Endometrial microvascular endothelial cells (primary cell): Measurements from ENCODE around the gene CELA2B. TPM values are rescaled to one million over a fixed set of nuclear protein-coding genes. Genes with fewer than 3 reads are reported as not detected.
"Not testable (repeated sequence)": the region's sequence is repeated elsewhere in the genome, so short reads cannot be mapped to it uniquely, and the experiment has no call there.

Experiments used
- in situ Hi-C: cut with HindIII; loops from 2 replicates; pipeline ENCODE4 v1.10.0; 2017; ENCODE audit warnings: low sequenced_read_pairs, low pct_unique_long_range_greater_than_20kb; ENCODE audit errors: inconsistent ontology term
- total RNA-seq: library from RNA; depleted of rRNA; stranded (reverse); fragments of >200 nt; gene quantifications from one replicate; pipeline ENCODE4 v1.2.3, GENCODE V29; 2015; ENCODE audit errors: inconsistent ontology term

CELA2B gene
- total RNA-seq: not detected

- in situ Hi-C loops: no loop called here
Measured at GRCh38 chr1:15475752-15476314, at the start of gene CELA2B. CELA2B (plus strand) TSS chr1:15476104; CDS start chr1:15476126, 22 bp downstream.

DNA sequence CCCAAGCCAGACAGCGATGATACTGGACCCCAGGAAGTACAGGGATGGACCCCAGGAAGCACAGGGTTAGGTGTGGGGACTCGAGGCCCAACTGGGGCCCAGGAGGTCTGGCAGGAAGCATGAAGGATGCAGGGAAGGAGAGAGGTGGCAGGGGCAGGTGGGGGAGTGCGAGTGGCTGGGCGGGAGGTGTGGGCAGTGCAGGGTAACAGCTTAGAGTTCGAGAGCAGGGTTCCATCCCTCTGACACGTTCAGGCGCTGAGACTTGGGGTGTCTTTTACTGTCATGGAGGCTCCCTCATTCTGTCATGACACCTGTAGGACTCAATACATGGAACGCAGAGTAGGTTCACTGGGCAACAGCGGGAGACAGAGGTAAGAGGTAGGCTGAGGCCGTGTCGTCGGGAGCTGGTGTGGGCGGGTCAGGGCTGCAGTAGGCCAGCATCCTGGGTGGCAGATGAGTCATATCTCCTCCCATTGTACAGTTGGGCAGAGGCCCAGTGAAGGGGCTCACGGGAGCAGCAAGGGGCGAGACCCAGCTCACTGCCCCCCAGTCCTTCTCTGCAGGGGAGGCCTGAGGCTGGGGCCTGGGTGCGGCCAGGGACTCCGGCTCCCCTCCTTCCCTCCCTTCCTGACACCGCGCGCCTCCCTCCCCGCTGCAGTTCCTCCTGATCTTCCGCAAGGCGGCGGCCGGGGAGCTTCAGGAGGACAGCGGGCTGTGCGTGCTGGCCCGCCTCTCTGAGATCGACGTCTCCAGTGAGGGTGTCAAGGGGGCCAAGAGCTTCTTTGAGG lies 49.2 kb upstream of the CELA2B start:
- in situ Hi-C loops: no loop called here

GRCh38 chr1:15427280-15427666 lies 48.6 kb upstream of the CELA2B start:
- in situ Hi-C loops: no loop called here

GRCh38 chr1:15428252-15428651 lies 47.7 kb upstream of the CELA2B start:
- in situ Hi-C loops: not testable (repeated sequence)

GRCh38 chr1:15428815-15429435 lies 47.0 kb upstream of the CELA2B start:
- in situ Hi-C loops: no loop called here

- in situ Hi-C loops: no loop called here
Measured at GRCh38 chr1:15429701-15430149, 46.2 kb upstream of the CELA2B start.

DNA sequence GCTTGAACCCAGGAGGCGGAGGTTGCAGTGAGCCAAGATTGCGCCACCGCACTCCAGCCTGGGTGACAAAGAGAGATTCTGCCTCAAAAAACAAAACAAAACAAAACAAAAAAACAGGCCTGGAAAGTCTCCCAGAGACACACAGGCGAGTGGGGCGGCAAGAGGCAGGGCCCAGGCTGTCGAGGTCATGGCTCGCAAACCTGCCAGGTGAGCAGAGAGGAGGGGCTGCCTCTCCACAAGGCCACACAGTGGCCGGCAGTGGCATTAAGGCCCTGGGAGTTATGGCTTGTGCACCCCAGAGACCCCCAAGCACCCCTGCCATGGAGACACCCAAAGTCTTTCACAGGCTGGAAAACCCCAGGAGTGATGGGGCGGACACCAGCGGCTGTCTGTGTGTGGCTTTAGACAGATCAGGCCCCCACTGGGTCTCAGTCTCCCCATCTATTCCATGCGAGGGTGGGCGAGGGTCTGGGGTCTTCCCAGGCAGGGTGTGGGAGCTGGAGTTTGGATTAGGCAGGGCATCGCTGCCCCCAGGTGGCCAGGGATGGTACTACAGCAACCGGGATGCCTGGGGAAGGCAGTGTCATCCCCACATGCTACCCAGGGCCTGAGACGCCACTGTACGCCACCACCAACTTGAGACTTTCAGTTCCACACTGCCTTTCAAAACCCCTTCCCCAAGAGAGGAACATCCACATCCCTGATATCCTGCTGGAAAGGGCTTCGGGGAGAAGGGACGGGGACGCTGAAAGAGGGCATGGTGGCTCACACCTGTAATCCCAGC lies 44.9 kb upstream of the CELA2B start:
- in situ Hi-C loops: no loop called here

GRCh38 chr1:15431571-15431948 lies 44.3 kb upstream of the CELA2B start:
- in situ Hi-C loops: no loop called here

DNA sequence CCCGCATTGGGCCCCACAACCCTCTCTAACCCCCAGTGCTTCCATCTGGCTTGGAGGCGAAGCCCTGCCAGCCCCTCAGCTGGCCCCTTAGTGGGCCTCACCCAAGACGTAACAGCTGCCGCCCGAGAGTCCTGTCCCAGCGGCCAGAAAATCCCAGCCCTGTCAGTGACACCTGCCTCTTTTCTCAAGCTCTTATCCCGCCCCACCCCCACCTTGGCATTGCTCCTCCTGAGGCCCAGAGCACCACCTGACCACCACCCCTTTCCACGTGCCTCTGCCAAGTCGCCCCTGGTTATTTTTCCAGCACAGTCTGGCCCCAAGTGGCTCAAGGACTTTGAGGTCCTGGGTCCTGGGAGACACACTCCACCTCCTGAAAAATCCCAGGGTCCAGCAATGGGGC lies 43.6 kb upstream of the CELA2B start:
- in situ Hi-C loops: no loop called here

DNA sequence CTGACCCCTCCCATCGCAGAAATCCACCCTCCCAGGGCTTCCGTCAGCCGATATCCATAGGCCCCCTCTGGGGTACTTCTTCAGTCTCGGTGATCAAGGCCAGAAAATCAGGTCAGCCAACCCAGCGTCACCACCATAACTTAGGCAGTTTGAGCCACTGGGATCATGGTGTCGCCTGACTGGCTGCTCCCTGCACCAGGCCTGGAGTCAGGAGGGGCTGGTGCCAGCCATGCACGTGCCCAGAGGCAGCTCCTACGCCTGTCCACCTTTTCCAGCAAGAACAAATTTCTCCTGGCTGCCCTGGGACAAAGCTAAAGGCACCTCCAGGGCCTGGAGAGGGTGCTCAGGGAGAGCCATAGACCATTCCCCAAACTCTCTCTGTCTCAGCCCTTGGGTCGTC lies 42.4 kb upstream of the CELA2B start:
- in situ Hi-C loops: no loop called here

- in situ Hi-C loops: not testable (repeated sequence)
Measured at GRCh38 chr1:15434739-15435138, 41.2 kb upstream of the CELA2B start.

DNA sequence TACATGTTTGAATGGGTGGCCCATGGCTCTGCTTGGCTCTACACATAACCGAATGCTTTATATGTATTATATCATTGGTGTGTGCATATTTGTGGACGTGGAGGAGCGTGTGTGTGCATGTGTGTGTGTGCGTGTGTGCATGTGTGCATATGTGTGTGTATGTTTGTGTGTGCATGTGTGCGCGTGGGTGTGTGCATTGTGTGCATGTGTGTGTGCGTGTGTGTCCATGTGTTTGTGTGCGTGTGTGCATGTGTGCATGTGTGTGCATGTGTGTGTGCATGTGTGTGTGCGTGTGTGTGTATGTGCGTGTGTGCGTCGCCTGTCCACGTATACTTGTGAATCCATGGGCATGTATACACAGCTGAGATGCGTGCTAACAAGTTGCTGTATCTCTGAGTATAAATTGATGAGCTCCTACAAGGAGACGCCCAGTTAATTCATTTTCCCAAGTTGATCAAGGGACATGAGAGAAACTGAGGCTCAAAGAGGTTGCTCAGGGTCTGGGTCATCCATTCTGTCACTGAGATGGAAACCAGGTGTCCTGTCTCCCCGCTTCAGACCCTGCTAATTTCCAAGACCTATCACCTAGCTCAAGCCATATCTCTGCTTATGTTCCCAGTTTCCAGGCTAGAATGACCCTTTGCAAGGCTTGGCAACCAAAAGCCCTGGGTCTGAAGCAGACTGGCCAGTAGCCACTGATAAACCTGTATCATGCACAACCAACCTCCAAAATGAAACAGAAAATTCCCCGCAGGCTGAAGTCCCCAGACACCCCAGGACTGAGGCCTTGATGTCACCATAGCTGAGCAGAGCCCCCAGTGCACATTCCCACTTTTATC lies 40.4 kb upstream of the CELA2B start:
- in situ Hi-C loops: no loop called here

GRCh38 chr1:15436881-15437442 lies 38.9 kb upstream of the CELA2B start:
- in situ Hi-C loops: no loop called here

DNA sequence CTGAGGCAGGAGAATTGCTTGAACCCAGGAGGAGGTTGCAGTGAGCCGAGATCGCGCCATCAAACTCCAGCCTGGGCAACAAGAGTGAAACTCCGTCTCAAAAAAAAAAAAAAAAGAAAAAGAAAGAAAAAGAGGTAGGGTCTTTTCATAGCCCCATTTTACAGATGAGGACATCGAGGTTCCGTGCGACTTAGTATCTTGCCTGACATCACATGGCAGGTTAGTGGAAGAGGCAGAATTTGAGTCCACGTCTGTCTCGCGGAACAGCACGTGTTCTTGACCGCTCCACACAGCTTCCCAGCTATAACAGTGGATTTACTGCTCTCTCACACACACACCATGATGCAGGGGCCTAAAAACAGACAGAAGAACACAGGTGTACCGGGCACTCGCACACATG lies 36.6 kb upstream of the CELA2B start:
- in situ Hi-C loops: no loop called here

DNA sequence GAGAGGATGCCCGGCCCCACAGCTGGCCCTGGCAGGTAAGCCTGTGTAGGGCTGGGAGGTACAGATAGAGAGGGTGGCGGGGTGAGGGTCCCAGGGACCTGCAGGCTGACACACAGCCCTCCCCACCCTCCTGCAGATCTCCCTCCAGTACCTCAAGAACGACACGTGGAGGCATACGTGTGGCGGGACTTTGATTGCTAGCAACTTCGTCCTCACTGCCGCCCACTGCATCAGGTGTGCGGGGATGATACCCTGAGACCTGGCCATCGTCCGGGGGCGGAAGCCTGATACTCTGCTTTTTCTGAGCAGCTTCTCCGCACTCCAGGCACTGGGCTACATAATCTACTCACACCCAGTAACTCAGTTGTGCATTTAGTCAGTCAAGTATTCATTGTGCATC lies 35.5 kb upstream of the CELA2B start:
- in situ Hi-C loops: loop anchor here (10.0 kb wide), 1 partner anchor 106 kb away; no protein-coding TSS in a partner anchor

- in situ Hi-C loops: loop anchor here (10.0 kb wide), 1 partner anchor 106 kb away; no protein-coding TSS in a partner anchor
Measured at GRCh38 chr1:15441247-15441646, 34.7 kb upstream of the CELA2B start.

DNA sequence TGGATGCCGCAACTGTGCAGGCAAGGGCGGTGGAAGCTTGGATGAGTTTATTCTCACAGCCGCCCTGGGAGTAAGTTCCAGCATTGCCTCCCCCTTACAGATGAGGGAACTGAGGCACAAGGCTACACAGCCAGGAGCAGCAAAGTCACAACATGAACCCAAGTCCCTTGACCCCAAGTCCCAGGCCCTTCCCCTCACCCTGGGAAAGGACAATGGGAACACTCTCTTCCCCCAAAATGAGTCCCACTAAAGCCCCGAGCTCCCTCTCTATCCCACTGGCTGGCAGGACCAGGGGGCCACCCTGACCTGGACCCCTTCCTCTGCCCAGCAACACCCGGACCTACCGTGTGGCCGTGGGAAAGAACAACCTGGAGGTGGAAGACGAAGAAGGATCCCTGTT lies 33.8 kb upstream of the CELA2B start:
- in situ Hi-C loops: loop anchor here (10.0 kb wide), 1 partner anchor 107 kb away; no protein-coding TSS in a partner anchor

DNA sequence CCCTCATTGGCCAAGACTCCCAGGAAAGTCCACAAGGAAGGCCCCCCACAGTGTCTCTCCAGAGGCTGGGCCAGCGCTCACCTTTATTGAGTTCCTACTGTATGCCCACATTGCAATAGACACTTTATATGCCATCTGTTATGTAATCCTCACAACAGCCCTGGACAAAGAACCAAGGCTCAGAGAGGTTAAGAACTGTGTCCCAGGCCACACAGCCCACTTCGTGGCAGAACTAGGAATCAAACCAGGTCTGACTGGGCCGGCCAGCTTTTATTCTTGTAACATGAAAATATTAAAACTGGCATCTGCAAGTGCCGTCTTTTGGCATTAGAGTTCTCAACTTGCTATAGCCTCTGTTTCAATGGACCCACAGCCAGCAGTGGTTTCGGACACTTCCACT lies 33.1 kb upstream of the CELA2B start:
- in situ Hi-C loops: loop anchor here (10.0 kb wide), 1 partner anchor 108 kb away; no protein-coding TSS in a partner anchor
